GM12878 (cell line): ENCODE data around the gene ITGB8. TPM values are rescaled to one million over a fixed set of nuclear protein-coding genes. Genes with fewer than 3 reads are reported as not detected.

Experiments
- ATF2 ChIP-seq: IDR thresholded peaks from 2 replicates; pipeline ENCODE4 v1.6.1; 2012; ENCODE audit warnings: low read length, inconsistent platforms
- ATF7 ChIP-seq: fragments of 450-650 bp; IDR thresholded peaks from 2 replicates; pipeline ENCODE4 v1.6.1; 2016; ENCODE audit warnings: low read depth, mild to moderate bottlenecking
- BCL11A ChIP-seq: IDR thresholded peaks from 2 replicates; pipeline ENCODE4 v1.6.1; 2011; ENCODE audit warnings: low read depth, low read length
- BCLAF1 ChIP-seq: fragments of 450-650 bp; IDR thresholded peaks from 2 replicates; pipeline ENCODE4 v1.6.1; 2017; ENCODE audit warnings: antibody characterized with exemption, mild to moderate bottlenecking, moderate library complexity
- BMI1 ChIP-seq: fragments of 450-650 bp; IDR thresholded peaks from 2 replicates; pipeline ENCODE4 v1.6.1; 2016; ENCODE audit warnings: mild to moderate bottlenecking, moderate library complexity, borderline replicate concordance
- CBFB ChIP-seq: IDR thresholded peaks from 2 replicates; pipeline ENCODE4 v1.6.1; 2016; ENCODE audit warnings: antibody characterized with exemption, low read depth
- CHD1 ChIP-seq: IDR thresholded peaks from 2 replicates; pipeline ENCODE4 v1.6.1; 2012; ENCODE audit warnings: low read depth, low read length, improper control_type of control experiment
- CHD2 ChIP-seq: IDR thresholded peaks from 2 replicates; pipeline ENCODE4 v1.6.1; 2011; ENCODE audit warnings: low read depth, low read length, improper control_type of control experiment, borderline replicate concordance
- DPF2 ChIP-seq: fragments of 450-650 bp; IDR thresholded peaks from 2 replicates; pipeline ENCODE4 v1.6.1; 2017; ENCODE audit warnings: mild to moderate bottlenecking
- GABPA ChIP-seq: IDR thresholded peaks from 2 replicates; pipeline ENCODE4 v1.6.1; 2014; ENCODE audit warnings: antibody characterized with exemption, low read depth, mild to moderate bottlenecking, inconsistent platforms
- IRF5 ChIP-seq: fragments of 450-650 bp; IDR thresholded peaks from 2 replicates; pipeline ENCODE4 v1.6.1; 2017; ENCODE audit warnings: borderline replicate concordance
- MEF2A ChIP-seq: IDR thresholded peaks from 2 replicates; pipeline ENCODE4 v1.6.1; 2011; ENCODE audit warnings: low read depth, mild to moderate bottlenecking, low read length, moderate library complexity; ENCODE audit not compliant: insufficient read depth
- MEF2B ChIP-seq: fragments of 450-650 bp; IDR thresholded peaks from 2 replicates; pipeline ENCODE4 v1.6.1; 2018; ENCODE audit warnings: mild to moderate bottlenecking, moderate library complexity; ENCODE audit not compliant: partially characterized antibody, poor library complexity, severe bottlenecking
- MTA2 ChIP-seq: fragments of 450-650 bp; IDR thresholded peaks from 2 replicates; pipeline ENCODE4 v1.6.1; 2016; ENCODE audit warnings: low read depth, mild to moderate bottlenecking, moderate library complexity
- NR2C2 ChIP-seq: IDR thresholded peaks from 2 replicates; pipeline ENCODE4 v1.6.1; 2011; ENCODE audit warnings: borderline replicate concordance, low read depth; ENCODE audit not compliant: control insufficient read depth, insufficient read length
- PAX5 ChIP-seq: IDR thresholded peaks from 2 replicates; pipeline ENCODE4 v1.6.1; 2011; ENCODE audit warnings: low read depth, low read length, borderline replicate concordance
- POLR2A ChIP-seq: IDR thresholded peaks from 2 replicates; pipeline ENCODE4 v1.6.1; 2011; ENCODE audit warnings: low read depth, mild to moderate bottlenecking, low read length
- RAD21 ChIP-seq: IDR thresholded peaks from 2 replicates; pipeline ENCODE4 v1.6.1; 2011; ENCODE audit warnings: mild to moderate bottlenecking, low read depth, low read length, moderate library complexity; ENCODE audit not compliant: insufficient read depth
- RBBP5 ChIP-seq: fragments of 200-600 bp; sonication (generic); conservative IDR thresholded peaks from 2 replicates; pipeline ENCODE4 v1.6.1; 2016
- REST ChIP-seq: IDR thresholded peaks from 2 replicates; pipeline ENCODE4 v1.6.1; 2012; ENCODE audit warnings: mild to moderate bottlenecking, low read depth, low read length
- TCF12 ChIP-seq: IDR thresholded peaks from 2 replicates; pipeline ENCODE4 v1.6.1; 2011; ENCODE audit warnings: low read depth, mild to moderate bottlenecking, low read length
- polyA plus RNA-seq, 11 experiments: library from polyadenylated mRNA; depleted of rRNA in 4 of 11; unstranded in 6 of 11; stranded (reverse) in 5 of 11; fragments of >200 nt; fragmentation: Nextera tagmentation in 4 of 11; fragmentation: Illumina TruSeq in 1 of 11; extraction: Ambion mirVana in 4 of 11; extraction: Trizol in 1 of 11; gene quantifications; 1 replicate in 1 of 11; 2 replicates in 10 of 11; pipeline versions ENCODE4 v1.2.1 to v1.2.3, GENCODE V29; 2011 to 2016; ENCODE audit warnings: inconsistent platforms in 2 of 11, missing spikeins in 2 of 11, low read depth in 1 of 11
- total RNA-seq, 4 experiments: library from RNA; depleted of rRNA in 3 of 4; stranded (reverse); fragments of >200 nt in 3 of 4; fragmentation: Illumina TruSeq in 1 of 4; extraction: Trizol in 1 of 4; gene quantifications; 2 replicates each; pipeline versions ENCODE4 v1.2.1 to v1.2.3, GENCODE V29; 2013 to 2021
- TF ChIP-seq, protein P1 (sequence below): IDR thresholded peaks from 2 replicates; pipeline ENCODE4 v1.6.1; 2012; ENCODE audit warnings: low read depth, low read length, improper control_type of control experiment

Gene ITGB8
- total and polyA plus RNA-seq, 10 of the 15 experiments (the other 5 are each of a cell fraction or from before 2014, with no cell fraction given), result 0.37 to 26.2 (median 1.5) TPM

GRCh38 chr7:20284003-20284770 lies 46.5 kb upstream of the ITGB8 start (continued):
- TF ChIP-seq REST (no peak), PAX5 (no peak), BMI1 (peak; percentile 12; the same call in 1 of the 2 replicates), CBFB (no peak), ATF2 (peak; percentile 93), ATF7 (peak; percentile 90), BCL11A (no peak; the same call in 1 of the 2 replicates), MTA2 (peak; percentile 90), NR2C2 (no peak), MEF2A (peak; percentile 93), GABPA (0 out of 2 replicates have a peak, but pooled peaks have one; percentile 20), RAD21 (no peak), IRF5 (no peak), POLR2A (no peak), DPF2 (peak; percentile 69; the same call in 1 of the 2 replicates), BCLAF1 (no peak), TCF12 (no peak), MEF2B (peak; percentile 91), CHD1 (no peak), RBBP5 (no peak), CHD2 (peak; percentile 48; the same call in 1 of the 2 replicates)
- TF ChIP-seq, protein P1, sequence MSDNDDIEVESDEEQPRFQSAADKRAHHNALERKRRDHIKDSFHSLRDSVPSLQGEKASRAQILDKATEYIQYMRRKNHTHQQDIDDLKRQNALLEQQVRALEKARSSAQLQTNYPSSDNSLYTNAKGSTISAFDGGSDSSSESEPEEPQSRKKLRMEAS, result no peak
